ENCODE results near the gene RAG1. TPM values are rescaled to one million over a fixed set of nuclear protein-coding genes. Genes with fewer than 3 reads are reported as not detected.

The RAG1 gene
- total and polyA plus RNA-seq, 3 donors from 2014 or later: 1.4 to 3.5 (median 1.5) TPM

DNA sequence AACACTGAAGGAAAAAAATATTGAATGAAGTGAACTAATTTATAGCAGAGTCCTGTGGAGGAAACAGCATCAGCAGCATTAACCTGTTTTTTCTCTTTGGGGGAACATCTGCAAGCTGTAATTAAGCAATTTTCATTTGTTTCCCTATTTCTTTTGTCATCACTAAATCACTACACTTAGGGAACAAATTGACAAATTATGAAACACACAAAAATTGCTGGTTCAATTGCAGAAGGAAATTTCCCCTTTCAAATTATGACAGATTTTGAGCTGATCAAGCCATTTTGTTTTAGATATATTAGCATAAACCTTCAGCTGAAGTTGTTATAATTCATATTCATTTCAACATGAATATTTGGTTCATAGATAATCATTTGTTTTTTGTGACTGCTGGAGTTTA lies 52.4 kb downstream of the RAG1 start:
- intact Hi-C loops (cut with DNase I; ENCODE audit: low total_unique reads): no loop called here
- DNase-seq: no peak
- TF ChIP-seq, protein P1, sequence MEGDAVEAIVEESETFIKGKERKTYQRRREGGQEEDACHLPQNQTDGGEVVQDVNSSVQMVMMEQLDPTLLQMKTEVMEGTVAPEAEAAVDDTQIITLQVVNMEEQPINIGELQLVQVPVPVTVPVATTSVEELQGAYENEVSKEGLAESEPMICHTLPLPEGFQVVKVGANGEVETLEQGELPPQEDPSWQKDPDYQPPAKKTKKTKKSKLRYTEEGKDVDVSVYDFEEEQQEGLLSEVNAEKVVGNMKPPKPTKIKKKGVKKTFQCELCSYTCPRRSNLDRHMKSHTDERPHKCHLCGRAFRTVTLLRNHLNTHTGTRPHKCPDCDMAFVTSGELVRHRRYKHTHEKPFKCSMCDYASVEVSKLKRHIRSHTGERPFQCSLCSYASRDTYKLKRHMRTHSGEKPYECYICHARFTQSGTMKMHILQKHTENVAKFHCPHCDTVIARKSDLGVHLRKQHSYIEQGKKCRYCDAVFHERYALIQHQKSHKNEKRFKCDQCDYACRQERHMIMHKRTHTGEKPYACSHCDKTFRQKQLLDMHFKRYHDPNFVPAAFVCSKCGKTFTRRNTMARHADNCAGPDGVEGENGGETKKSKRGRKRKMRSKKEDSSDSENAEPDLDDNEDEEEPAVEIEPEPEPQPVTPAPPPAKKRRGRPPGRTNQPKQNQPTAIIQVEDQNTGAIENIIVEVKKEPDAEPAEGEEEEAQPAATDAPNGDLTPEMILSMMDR (IDR thresholded peaks at IDR 0.05): no peak
- no peak for TF ChIP-seq POLR2A (IDR thresholded peaks at IDR 0.05)
- Histone ChIP-seq H3K36me3 (ENCODE audit: low read depth, missing control alignments) (no peaks in the 10 kb centered on the region), H3K4me1 (no peaks in the 10 kb centered on the region), H3K27ac (no peak overlapping the region), H3K4me3 (no peak overlapping the region), H3K9me3 (no peaks in the 10 kb centered on the region), H3K27me3 (no peaks in the 10 kb centered on the region)

DNA sequence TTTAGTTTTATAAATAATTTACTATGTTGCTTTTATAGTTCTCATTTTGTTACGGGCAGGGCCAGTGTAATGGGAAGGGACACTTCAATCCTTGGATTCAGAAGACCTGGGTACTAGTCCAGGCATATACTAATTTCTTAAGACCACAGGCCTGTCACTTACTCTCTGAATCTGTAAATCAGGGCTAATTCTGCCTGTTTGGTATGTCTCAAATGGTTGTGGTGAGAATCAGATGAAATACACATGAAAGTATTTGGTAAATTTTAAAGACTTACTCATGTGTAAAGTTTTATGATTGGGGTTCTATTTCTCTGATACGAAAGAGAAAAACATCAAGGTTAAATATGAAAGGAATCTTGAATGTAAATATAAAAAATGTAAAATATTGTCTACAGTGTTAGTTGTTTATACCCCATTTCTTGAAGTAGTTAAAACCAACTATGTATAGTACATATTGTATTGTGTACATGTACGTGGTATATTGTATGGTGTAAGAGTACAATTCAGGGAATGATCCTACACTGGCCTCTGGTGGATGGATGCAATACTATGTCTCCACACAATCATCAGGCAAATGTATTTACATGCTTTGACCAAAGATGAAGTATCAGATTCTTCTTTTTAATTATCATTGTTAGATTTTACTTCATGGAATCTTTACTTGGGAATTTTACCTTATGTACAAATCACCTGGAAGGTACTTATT lies 54.8 kb downstream of the RAG1 start:
- H3K27ac ChIP-seq: no peak overlapping the region
- 53 to 83% methylated on average over 3 of the region's 3 CpGs for WGBS, 2 donors
- intact Hi-C loops (cut with DNase I; ENCODE audit: low total_unique reads): no loop called here
- H3K4me1 ChIP-seq: no peaks in the 10 kb centered on the region
- TF ChIP-seq, protein P1 (IDR thresholded peaks at IDR 0.05): peak in 1 of 3 experiments; percentile 34
- no peak for TF ChIP-seq POLR2A (IDR thresholded peaks at IDR 0.05)
- peak; percentile 32 for DNase-seq
- no peaks in the 10 kb centered on the region for H3K36me3 ChIP-seq (ENCODE audit: low read depth, missing control alignments)
- no peaks in the 10 kb centered on the region for H3K9me3 ChIP-seq
- no peaks in the 10 kb centered on the region for H3K27me3 ChIP-seq
- H3K4me3 ChIP-seq: no peak overlapping the region

DNA sequence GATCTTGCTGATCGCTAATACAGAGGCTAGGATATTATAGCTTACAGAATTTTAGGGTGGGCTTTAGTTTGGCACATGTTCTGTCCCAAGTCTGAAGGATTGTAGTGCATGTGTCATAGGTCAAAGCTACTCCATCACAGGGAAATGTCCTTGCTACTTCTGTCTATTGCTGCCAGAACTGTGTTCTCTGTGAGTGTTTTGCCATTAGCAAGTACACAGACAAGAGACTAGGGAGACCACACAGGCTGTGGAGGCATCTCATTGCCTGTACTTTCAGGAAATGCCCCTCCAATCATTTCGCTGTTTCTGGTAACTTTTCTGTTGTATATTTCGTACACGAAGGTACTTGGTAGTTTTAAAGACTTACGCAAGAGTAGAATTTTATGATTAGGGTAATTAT lies 55.7 kb downstream of the RAG1 start:
- H3K4me1 ChIP-seq: no peaks in the 10 kb centered on the region
- no peak for TF ChIP-seq POLR2A (IDR thresholded peaks at IDR 0.05)
- TF ChIP-seq, protein P1 (IDR thresholded peaks at IDR 0.05): no peak
- no peak overlapping the region for H3K4me3 ChIP-seq
- no peaks in the 10 kb centered on the region for H3K9me3 ChIP-seq
- 54 to 79% methylated on average over 5 of the region's 5 CpGs for WGBS, 2 donors
- intact Hi-C loops (cut with DNase I; ENCODE audit: low total_unique reads): no loop called here
- no peaks in the 10 kb centered on the region for H3K36me3 ChIP-seq (ENCODE audit: low read depth, missing control alignments)
- DNase-seq: no peak
- no peaks in the 10 kb centered on the region for H3K27me3 ChIP-seq
- H3K27ac ChIP-seq: no peak overlapping the region

DNA sequence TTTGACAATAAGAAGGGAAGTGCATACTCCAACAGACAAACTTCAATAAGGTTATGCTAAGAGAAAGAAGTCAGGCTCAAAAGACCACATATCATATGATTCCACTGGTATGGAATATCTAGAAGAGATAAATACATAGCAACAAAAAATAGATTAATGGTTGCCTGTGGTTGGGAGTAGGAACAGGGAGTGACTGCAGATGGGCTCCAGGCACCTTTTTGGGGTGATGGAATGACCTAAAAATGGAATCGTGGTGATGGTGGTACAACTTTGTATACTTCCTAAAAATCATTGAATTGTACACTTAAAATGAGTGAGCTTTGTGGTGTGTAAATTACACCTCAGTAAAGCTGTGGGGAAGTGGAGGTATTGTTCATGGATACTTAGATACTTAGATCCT lies 59.2 kb downstream of the RAG1 start:
- Histone ChIP-seq H3K9me3 (no peaks in the 10 kb centered on the region), H3K4me3 (no peak overlapping the region), H3K36me3 (ENCODE audit: low read depth, missing control alignments) (no peaks in the 10 kb centered on the region), H3K4me1 (no peaks in the 10 kb centered on the region), H3K27ac (no peak overlapping the region), H3K27me3 (no peaks in the 10 kb centered on the region)
- WGBS, 2 donors: 79 to 83% methylated on average over 1 of the region's 1 CpG
- intact Hi-C loops (cut with DNase I; ENCODE audit: low total_unique reads): no loop called here
- no peak for DNase-seq
- TF ChIP-seq POLR2A (IDR thresholded peaks at IDR 0.05): no peak
- TF ChIP-seq, protein P1 (IDR thresholded peaks at IDR 0.05): no peak

DNA sequence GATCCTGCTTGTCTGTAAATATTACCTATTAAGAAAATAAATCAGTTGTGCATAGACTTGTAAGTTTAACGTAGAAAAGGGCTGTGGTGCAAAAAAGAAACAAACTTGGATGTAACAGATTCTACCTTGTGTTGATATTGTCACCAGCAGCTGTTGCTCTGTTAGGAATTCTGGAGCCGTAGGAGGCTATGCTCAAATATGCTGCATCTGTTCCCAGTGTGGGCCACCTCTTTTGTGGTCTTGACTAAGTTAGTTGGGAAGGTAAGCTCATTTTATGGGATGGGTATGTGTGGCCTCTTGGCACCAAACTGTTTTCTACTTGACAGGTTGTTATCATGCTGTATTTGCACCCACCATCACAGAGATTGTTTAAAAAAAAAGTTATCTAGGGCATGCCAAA lies 59.7 kb downstream of the RAG1 start:
- H3K9me3 ChIP-seq: no peaks in the 10 kb centered on the region
- intact Hi-C loops (cut with DNase I; ENCODE audit: low total_unique reads): no loop called here
- H3K4me3 ChIP-seq: no peak overlapping the region
- 75 to 82% methylated on average over 2 of the region's 2 CpGs for WGBS, 2 donors
- TF ChIP-seq POLR2A (IDR thresholded peaks at IDR 0.05): no peak
- TF ChIP-seq, protein P1 (IDR thresholded peaks at IDR 0.05): no peak
- no peak for DNase-seq
- H3K27ac ChIP-seq: no peak overlapping the region
- H3K4me1 ChIP-seq: no peaks in the 10 kb centered on the region
- no peaks in the 10 kb centered on the region for H3K27me3 ChIP-seq
- no peaks in the 10 kb centered on the region for H3K36me3 ChIP-seq (ENCODE audit: low read depth, missing control alignments)

Data from testis (tissue), 3 donors.